ENCODE results near the gene PLCXD3.

Gene PLCXD3

DNA sequence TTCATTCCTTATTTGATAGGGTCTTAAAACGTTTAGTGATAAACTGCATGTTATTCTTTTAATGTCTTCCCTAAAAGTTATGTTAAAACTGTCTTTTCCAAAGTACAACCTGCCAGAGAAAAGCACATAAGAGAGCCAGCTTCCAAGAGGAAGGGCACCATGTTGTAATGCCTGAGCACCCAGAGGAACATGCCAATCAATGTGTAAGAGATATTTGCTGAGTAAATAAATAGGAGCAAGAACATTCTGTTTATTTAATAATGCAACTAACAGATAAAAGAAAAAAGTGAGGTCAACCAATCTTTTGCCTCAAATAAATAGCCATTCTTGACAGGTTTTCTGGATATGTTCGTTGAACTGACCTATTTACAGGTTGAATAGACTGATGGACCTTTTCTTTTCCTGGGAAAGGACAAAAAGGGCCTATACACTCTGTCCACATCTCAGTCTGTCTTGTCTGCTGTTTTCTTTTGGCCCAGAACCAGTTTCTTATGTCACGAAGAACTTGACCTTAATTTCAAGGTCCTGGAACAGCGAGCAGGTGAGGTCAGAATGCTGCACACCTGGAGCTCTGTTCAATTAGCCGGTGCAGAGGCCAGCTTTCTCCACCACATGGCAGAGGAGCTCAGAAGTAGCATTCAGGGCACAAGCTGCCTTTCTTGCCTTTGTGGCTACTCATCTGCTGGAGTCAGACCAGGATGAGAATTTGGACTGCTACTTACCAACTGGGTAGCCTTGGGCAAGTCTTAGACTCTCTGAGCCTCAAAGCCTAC is 77.7 kb downstream of the PLCXD3 start:
- Histone ChIP-seq H3K4me3 (IDR thresholded peaks at IDR 0.05; ENCODE audit: insufficient read depth, low read depth, low read length) (no peak overlapping the region), H4K20me1 (ENCODE audit: insufficient read depth) (no peaks in the 10 kb centered on the region), H2AFZ (ENCODE audit: low read depth) (no peak overlapping the region), H3K9ac (no peak overlapping the region), H3K36me3 (ENCODE audit: insufficient read depth) (no peaks in the 10 kb centered on the region), H3K27ac (no peak overlapping the region), H3K79me2 (ENCODE audit: insufficient read depth, low read depth) (no peaks in the 10 kb centered on the region), H3K4me2 (no peak overlapping the region), H3K4me1 (ENCODE audit: low read depth, poor library complexity, severe bottlenecking) (no peaks in the 10 kb centered on the region), H3K27me3 (ENCODE audit: insufficient read depth, low read depth) (no peaks in the 10 kb centered on the region)
- TF ChIP-seq, protein P1, sequence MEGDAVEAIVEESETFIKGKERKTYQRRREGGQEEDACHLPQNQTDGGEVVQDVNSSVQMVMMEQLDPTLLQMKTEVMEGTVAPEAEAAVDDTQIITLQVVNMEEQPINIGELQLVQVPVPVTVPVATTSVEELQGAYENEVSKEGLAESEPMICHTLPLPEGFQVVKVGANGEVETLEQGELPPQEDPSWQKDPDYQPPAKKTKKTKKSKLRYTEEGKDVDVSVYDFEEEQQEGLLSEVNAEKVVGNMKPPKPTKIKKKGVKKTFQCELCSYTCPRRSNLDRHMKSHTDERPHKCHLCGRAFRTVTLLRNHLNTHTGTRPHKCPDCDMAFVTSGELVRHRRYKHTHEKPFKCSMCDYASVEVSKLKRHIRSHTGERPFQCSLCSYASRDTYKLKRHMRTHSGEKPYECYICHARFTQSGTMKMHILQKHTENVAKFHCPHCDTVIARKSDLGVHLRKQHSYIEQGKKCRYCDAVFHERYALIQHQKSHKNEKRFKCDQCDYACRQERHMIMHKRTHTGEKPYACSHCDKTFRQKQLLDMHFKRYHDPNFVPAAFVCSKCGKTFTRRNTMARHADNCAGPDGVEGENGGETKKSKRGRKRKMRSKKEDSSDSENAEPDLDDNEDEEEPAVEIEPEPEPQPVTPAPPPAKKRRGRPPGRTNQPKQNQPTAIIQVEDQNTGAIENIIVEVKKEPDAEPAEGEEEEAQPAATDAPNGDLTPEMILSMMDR (conservative IDR thresholded peaks at IDR 0.05; ENCODE audit: low read depth, low read length): no peak

DNA sequence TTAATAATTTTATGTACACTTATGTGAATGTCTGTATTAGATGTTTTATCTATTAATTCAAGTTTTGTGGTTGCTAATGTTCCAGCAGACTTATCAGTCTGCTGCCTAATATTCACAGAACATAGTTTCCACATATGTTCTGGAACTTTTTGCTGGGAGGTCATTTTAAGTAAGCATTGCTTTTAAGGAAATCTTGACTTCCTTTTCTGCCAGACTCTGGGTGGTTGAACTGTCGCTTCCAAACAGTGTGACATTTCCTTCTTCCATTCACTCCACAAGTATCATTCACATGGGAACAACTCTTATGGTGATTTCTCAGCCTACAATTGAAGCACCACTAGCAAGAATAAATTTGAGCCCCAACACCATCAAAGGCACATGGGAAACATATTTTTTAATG is 82.9 kb downstream of the PLCXD3 start:
- Histone ChIP-seq H3K4me2 (no peak overlapping the region), H3K79me2 (ENCODE audit: insufficient read depth, low read depth) (no peaks in the 10 kb centered on the region), H3K36me3 (ENCODE audit: insufficient read depth) (no peaks in the 10 kb centered on the region), H3K4me1 (ENCODE audit: low read depth, poor library complexity, severe bottlenecking) (no peaks in the 10 kb centered on the region), H3K9ac (no peak overlapping the region), H4K20me1 (ENCODE audit: insufficient read depth) (no peaks in the 10 kb centered on the region), H3K27ac (no peak overlapping the region), H2AFZ (ENCODE audit: low read depth) (no peak overlapping the region), H3K4me3 (IDR thresholded peaks at IDR 0.05; ENCODE audit: insufficient read depth, low read depth, low read length) (no peak overlapping the region), H3K27me3 (ENCODE audit: insufficient read depth, low read depth) (no peaks in the 10 kb centered on the region)
- TF ChIP-seq, protein P1 (conservative IDR thresholded peaks at IDR 0.05; ENCODE audit: low read depth, low read length): no peak

DNA sequence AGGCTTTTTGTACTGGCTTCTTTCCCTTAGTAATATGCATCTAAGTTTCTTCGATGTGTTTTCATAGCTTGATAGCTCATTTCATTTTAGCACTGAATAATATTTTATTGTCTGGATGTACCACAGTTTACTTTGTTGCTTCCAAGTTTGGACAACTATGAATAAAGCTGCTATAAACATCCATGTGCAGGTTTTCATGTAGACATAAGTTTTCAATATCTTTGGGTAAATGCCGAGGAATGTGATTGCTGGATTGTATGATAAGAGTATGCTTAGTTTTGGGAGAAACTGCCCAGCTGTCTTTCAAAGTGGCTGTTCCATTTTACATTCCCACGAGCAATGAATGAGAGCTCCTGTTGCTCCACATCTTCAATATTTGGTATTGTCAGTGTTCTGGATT is 84.7 kb downstream of the PLCXD3 start:
- Histone ChIP-seq H3K36me3 (ENCODE audit: insufficient read depth) (no peaks in the 10 kb centered on the region), H3K4me2 (no peak overlapping the region), H3K4me3 (IDR thresholded peaks at IDR 0.05; ENCODE audit: insufficient read depth, low read depth, low read length) (no peak overlapping the region), H3K9ac (no peak overlapping the region), H2AFZ (ENCODE audit: low read depth) (no peak overlapping the region), H3K27me3 (ENCODE audit: insufficient read depth, low read depth) (no peaks in the 10 kb centered on the region), H4K20me1 (ENCODE audit: insufficient read depth) (no peaks in the 10 kb centered on the region), H3K79me2 (ENCODE audit: insufficient read depth, low read depth) (no peaks in the 10 kb centered on the region), H3K4me1 (ENCODE audit: low read depth, poor library complexity, severe bottlenecking) (no peaks in the 10 kb centered on the region), H3K27ac (no peak overlapping the region)
- TF ChIP-seq, protein P1 (conservative IDR thresholded peaks at IDR 0.05; ENCODE audit: low read depth, low read length): no peak

DNA sequence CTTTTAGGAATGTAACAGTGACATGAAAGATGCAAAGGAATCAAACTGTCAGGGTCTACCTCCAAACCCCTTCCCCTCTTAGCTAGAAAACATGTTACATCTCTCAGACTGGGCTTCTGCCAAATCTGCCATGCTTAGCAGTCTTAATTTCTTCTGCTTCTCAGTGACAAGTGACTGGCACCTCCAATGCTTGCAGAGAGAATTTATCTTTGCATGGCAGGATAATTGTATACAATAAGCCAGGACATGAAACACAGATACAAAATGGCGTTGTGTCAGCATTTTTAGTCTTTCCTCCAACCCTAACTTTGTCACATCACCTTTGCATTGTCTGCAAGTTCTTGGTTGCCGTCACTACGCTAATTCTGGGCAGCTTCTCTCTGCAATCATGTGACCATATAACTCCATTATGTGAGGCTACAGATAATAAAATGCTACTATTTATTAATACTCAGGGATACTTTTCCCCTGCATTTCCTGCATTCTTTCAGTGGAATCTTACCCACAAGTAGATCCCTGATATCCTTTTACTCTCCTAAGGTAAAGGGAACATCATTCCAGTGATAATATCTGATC is 89.8 kb downstream of the PLCXD3 start:
- H3K27me3 ChIP-seq (ENCODE audit: insufficient read depth, low read depth): no peaks in the 10 kb centered on the region

More for the DNA sequence above, 89.8 kb downstream of the PLCXD3 start:
- Histone ChIP-seq H3K27ac (no peak overlapping the region), H2AFZ (ENCODE audit: low read depth) (no peak overlapping the region), H3K4me2 (no peak overlapping the region), H3K4me1 (ENCODE audit: low read depth, poor library complexity, severe bottlenecking) (no peaks in the 10 kb centered on the region), H3K36me3 (ENCODE audit: insufficient read depth) (no peaks in the 10 kb centered on the region), H3K9ac (no peak overlapping the region), H3K4me3 (IDR thresholded peaks at IDR 0.05; ENCODE audit: insufficient read depth, low read depth, low read length) (no peak overlapping the region), H4K20me1 (ENCODE audit: insufficient read depth) (no peaks in the 10 kb centered on the region), H3K79me2 (ENCODE audit: insufficient read depth, low read depth) (no peaks in the 10 kb centered on the region)
- TF ChIP-seq, protein P1 (conservative IDR thresholded peaks at IDR 0.05; ENCODE audit: low read depth, low read length): no peak

Data from KMS-11 (cell line).